Fibroblast of villous mesenchyme (primary cell): ENCODE results near the gene PAX3. TPM values are rescaled to one million over a fixed set of nuclear protein-coding genes. Genes with fewer than 3 reads are reported as not detected.

ENCODE experiments used
- DNase-seq: peaks from one replicate; pipeline ENCODE4 v3.0.0-alpha.2; 2010; ENCODE audit warnings: low read depth
- H3K4me3 ChIP-seq: 2 replicates; pipeline ENCODE4 v1.5.1; 2011; ENCODE audit warnings: low read depth, mild to moderate bottlenecking, low read length
- total RNA-seq: library from RNA; depleted of rRNA; stranded (reverse); fragments of >200 nt; gene quantifications from 2 replicates; pipeline ENCODE4 v1.2.3, GENCODE V29; 2012
- TF ChIP-seq, protein P1 (sequence below): IDR thresholded peaks from 2 replicates; pipeline ENCODE4 v1.5.1; 2012; ENCODE audit warnings: low read depth, mild to moderate bottlenecking, low read length; ENCODE audit not compliant: insufficient read depth

The PAX3 gene
- total RNA-seq, 1 donor = not detected

DNA sequence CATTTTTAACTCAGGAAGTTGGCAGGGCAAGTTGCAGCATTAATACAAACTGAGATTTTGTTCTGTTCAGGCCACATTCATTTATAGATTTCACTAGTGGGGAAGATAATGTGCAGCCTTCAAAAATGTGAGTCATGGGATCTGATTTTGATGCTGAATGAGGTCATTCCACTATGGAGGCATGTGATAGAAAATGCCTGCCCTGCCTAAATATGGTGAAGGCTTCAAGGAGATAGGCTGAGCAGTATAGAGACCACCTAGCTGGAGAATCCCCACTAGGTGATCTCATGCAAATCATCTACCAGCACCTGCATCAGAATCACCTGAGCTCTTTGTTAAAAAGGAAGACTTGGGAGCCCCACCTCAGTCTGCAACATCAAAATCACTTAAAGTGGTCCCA is 43.7 kb downstream of the PAX3 start:
- TF ChIP-seq, protein P1, sequence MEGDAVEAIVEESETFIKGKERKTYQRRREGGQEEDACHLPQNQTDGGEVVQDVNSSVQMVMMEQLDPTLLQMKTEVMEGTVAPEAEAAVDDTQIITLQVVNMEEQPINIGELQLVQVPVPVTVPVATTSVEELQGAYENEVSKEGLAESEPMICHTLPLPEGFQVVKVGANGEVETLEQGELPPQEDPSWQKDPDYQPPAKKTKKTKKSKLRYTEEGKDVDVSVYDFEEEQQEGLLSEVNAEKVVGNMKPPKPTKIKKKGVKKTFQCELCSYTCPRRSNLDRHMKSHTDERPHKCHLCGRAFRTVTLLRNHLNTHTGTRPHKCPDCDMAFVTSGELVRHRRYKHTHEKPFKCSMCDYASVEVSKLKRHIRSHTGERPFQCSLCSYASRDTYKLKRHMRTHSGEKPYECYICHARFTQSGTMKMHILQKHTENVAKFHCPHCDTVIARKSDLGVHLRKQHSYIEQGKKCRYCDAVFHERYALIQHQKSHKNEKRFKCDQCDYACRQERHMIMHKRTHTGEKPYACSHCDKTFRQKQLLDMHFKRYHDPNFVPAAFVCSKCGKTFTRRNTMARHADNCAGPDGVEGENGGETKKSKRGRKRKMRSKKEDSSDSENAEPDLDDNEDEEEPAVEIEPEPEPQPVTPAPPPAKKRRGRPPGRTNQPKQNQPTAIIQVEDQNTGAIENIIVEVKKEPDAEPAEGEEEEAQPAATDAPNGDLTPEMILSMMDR = no peak
- no peak for DNase-seq

DNA sequence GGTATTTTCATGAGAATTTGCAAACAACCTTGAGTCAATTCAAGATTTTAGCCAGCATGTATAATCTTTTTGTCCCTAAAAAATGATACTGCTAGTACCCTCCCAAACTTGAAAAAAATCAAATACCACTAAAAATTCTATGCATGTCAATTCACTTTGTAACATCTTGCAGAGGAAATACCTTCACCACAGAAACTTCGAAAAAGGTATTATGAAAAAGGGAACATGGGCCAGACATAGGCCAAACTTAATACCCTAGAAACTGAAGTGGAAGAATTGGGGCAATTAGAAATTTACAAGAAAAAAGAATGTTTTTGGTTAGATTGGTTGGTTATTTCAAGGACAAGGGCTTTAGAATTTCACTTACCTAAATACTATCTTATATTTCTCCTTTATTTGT is 48.5 kb downstream of the PAX3 start:
- no peak for DNase-seq
- TF ChIP-seq, protein P1 = no peak
- H3K4me3 ChIP-seq = no peak overlapping the region

More for the DNA sequence above, 43.7 kb downstream of the PAX3 start:
- no peak overlapping the region for H3K4me3 ChIP-seq

DNA sequence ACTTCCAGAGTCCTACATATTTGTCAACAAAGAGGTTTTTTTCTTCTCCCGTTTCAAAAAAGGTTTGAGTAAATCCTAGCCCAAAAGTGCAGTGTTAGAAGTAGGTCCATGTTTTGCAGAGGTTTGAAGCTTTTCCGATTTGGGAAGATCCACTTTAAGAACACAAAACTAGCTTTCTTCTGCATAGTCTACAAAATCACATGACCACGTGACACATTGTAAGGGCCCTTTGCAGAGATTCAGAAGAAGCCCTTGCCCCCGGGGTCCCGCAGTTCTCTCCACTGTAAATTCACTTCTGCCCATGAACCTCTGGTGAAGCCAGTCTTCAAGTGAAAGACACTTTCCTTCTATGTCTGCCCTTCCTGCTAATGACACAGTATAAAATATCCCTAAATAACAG is 49.4 kb downstream of the PAX3 start:
- no peak overlapping the region for H3K4me3 ChIP-seq
- TF ChIP-seq, protein P1 = no peak
- no peak for DNase-seq

DNA sequence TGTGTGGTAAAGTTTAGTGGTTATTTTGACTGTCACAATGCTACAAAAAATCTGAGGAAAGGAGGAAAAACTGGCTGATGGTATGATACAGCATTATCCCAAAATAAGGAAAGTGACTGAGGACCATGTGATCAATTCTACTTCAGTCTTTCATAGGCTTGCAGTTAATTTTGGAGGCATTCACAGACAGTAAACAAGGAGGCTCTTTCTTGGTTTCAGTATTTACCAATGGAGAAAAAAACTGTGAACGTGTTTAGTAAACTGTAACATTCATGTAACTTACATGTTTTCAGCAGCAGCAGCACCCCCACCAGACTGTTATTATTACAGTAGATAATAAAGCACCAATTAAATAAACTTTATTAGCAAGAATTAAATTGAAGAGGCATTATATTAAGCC is 50.0 kb downstream of the PAX3 start:
- no peak for DNase-seq
- no peak overlapping the region for H3K4me3 ChIP-seq
- TF ChIP-seq, protein P1 = no peak

DNA sequence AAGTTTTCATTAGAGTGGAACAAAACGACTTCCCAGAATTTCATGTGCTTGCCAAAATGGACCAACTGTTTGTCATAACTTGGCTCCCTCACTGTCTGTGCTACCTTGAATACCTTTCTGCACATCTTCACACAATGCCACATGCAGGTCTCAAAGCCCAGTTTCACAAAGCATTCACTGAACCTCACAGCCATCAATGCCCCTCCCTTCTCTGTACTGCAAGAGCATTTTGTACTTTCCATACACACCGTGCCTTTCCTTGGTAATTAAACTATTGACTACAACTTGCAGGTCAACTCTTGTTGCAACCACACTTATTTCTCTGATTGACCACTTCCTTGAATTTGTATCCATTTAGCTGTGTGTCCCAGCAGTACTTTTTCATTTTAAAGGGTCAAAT is 50.5 kb downstream of the PAX3 start:
- no peak for DNase-seq
- H3K4me3 ChIP-seq = no peak overlapping the region
- TF ChIP-seq, protein P1 = no peak

DNA sequence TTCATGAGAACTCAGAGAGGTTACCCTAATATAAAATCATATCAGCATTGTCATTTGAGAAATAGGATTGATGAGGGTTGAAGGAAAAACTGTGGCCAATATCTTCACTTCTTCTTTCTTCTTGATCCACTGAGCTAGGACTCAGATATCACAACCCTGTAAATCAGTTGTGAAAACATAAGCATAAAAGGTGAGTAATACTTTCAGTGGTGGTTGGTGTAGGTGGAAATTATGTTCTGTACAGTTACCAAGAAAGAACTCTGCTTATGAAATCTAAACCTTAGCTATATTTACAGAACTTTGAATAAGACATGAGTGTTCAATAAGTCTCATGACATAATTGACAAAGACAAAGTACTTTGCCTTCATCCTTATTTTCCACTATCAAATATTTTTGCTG is 56.3 kb downstream of the PAX3 start:
- TF ChIP-seq, protein P1 = no peak
- DNase-seq = no peak
- no peak overlapping the region for H3K4me3 ChIP-seq

DNA sequence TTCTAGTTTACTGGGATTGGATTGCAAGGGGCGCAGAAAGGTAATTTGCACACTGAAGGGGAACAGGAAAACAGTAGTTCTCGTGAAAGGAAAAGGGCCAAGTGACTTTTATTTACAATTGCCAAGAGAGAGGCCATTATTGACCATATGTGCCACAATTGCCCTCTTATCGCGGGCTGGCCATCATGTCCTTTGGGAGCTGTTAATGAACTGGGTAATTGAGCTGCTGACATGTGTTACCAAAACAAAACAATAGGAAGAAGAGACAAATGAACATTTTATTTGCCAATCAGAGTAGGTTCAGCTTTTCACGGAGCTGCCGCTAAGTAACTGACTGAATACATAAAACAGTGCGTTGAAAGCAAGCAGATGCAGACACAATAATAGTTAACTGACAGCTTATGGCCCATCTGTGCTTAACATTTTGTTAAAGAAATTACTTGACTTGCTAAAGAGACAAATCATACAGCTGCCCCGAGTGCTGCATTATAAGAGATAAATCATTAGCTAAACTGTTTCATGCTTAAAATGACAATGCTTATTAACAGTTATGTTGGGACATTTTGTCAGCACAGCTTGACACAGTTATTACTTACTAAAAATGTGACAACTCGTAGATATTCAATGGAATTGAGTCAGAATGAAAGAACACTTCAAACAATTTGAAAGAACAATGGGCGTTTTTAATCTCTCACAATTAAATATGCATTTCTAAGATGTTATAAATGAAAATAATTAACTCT is 57.5 kb downstream of the PAX3 start:
- TF ChIP-seq, protein P1 = no peak
- no peak overlapping the region for H3K4me3 ChIP-seq
- DNase-seq = no peak
